22Rv1 (cell line): Measurements from ENCODE around the gene UCKL1.
"Not testable (repeated sequence)": the region's sequence is repeated elsewhere in the genome, so short reads cannot be mapped to it uniquely, and the experiment has no call there.

Experiments used
- H3K27ac ChIP-seq: fragments of 450-650 bp; 2 replicates; pipeline ENCODE4 v1.5.1; 2017
- ZFX ChIP-seq: fragments of 450-650 bp; IDR thresholded peaks from 2 replicates; pipeline ENCODE4 v1.6.1; 2017; ENCODE audit warnings: antibody characterized with exemption, borderline replicate concordance
- TF ChIP-seq, protein P1 (sequence below): fragments of 450-650 bp; IDR thresholded peaks from 2 replicates; pipeline ENCODE4 v1.5.1; 2017; ENCODE audit warnings: mild to moderate bottlenecking

Gene UCKL1

DNA sequence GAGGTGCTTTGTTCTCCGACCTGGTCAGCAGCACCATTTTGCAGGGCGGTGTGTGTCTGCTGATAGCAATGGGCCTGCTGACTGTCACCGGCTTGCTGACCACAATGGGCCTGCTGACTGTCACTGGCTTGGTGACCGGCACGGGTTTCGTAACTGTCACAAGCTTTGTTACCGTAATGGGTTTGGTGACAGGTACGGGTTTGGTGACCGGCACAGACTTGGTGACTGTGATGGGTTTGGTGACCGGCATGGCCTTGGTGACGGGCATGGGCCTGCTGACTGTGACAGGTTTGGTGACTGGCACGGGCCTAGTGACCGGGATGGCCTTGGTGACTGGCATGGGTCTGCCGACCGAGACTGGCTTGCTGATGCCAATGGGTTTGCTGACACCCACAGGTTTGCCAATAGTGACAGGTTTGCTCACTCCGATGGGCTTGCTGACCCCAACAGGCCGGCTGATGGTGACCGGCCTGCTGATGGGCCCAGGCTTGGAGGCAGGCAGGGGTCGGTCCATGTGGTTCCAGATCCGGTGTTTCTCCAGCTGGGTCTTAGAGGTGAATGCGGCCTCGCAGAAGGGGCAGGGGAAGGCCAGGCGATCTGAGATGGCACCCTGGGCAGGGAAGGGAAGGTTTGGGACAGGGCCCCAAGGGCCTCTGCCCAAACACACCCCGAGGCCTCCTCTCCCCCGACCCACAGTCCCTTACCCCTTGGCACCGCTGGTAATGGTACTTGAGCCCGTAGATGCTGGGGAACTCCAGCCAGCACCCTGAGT lies 10.1 kb upstream of the UCKL1 start:
- no peak overlapping the region for H3K27ac ChIP-seq
- TF ChIP-seq, protein P1, sequence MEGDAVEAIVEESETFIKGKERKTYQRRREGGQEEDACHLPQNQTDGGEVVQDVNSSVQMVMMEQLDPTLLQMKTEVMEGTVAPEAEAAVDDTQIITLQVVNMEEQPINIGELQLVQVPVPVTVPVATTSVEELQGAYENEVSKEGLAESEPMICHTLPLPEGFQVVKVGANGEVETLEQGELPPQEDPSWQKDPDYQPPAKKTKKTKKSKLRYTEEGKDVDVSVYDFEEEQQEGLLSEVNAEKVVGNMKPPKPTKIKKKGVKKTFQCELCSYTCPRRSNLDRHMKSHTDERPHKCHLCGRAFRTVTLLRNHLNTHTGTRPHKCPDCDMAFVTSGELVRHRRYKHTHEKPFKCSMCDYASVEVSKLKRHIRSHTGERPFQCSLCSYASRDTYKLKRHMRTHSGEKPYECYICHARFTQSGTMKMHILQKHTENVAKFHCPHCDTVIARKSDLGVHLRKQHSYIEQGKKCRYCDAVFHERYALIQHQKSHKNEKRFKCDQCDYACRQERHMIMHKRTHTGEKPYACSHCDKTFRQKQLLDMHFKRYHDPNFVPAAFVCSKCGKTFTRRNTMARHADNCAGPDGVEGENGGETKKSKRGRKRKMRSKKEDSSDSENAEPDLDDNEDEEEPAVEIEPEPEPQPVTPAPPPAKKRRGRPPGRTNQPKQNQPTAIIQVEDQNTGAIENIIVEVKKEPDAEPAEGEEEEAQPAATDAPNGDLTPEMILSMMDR: no peak
- TF ChIP-seq ZFX: no peak

DNA sequence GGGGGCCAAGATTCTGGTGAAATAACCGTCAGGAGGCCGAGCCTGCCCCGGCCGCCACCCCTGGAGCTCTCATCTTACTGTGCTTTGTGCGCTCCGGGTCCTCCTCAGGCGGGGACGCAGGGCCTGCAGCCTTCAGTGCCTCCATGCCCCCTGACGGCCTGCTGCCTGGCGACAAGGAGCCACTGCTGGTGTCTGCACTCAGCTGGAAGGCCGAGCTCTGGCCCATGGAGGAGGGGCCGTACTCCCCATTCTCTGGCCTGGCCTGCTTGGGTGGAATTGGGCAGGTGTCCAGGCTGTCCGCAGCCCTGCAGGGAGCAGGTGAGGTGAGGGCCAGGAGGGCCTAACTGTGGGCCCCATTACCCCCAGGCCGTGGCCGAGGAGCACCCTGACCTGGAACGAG lies 8.2 kb upstream of the UCKL1 start:
- no peak overlapping the region for H3K27ac ChIP-seq
- no peak for TF ChIP-seq ZFX
- TF ChIP-seq, protein P1: no peak

DNA sequence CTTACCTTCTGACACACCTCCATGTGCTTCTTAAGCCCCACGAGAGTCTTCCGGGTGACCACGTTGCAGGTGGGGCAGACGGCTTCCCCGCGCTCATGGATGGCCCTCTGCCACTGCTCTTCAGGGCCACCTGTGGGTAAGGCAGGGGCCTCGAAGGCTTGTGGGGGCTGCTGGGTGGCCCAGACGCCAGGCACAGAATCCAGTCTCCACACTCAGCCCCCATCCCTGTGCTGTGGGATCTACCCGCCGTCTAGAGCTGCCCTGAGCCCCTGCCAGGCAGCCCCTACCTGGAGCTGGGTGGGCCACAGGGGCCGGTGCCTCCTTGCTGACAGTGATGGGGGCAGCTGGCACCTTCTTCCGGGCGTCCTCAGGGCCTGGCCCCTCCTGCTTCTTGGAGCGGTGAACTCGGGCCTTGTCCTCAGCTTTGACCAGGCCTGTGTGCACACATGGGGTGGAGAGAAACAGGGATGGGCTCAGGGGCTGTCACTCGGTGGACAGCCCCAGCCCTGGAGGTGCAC lies 7.6 kb upstream of the UCKL1 start:
- TF ChIP-seq, protein P1: no peak
- no peak for TF ChIP-seq ZFX
- no peak overlapping the region for H3K27ac ChIP-seq

DNA sequence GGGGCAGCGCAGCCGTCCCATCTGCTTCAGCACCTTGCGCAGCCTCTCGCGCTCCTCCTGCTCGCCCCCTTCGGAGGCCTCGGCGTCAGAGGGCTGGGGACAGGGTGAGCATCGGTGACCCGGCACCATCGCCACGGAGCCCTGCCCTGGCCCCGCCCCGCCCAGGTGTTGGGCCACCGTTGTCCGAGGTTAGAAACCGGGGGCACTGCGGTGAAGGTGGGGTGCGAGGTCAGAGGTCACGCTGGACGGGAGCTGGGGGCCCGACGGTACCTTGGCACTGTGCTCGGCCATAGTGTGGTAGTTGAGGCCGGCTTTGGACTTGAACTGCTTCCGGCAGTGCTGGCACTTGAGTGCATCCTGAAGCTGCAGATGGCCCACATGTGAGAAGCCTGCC lies 7.1 kb upstream of the UCKL1 start:
- no peak overlapping the region for H3K27ac ChIP-seq
- TF ChIP-seq, protein P1: no peak
- no peak for TF ChIP-seq ZFX

DNA sequence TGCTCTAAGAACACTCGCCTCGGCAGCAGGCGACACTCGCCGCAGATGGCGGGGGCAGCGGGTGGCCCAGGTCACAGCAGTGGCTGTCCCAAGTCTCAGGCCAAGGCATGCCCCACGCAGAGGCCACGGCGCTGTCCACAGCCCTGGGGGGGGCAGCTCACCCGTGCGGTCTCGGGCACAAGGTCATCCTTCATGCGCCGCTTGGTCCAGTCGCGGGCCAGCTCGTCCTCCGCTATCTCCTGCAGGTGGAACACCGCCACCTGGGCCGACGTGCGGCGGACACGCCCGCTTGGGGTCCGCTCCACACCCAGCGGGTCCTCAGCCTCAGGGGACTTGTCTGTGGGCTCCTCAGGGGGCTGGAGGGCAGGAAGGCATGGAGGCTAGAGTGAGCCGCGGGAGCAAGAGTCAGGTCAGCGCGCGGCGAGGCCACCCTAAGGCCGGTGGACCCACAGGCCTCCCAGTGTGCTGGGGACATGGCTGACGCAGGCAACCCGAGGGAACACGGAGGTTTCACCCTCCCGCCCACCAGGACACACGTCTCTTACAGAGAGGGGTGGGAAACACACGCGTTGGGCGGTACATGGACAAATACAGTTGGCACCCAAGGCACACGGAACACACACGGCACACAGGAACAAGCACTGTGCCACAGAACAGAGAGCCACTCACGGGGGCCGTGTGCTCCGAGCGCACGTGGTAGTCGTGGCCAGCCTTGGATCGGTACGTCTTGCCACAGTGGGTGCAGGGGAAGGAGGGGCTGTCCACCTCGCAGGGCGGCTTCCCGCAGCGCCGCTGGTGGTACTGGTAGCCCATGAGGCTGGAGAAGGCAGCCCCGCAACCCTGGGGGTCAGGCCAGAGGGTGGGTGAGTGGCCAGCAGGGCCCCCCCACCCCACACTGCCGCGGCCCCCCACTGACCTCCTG lies 6.5 kb upstream of the UCKL1 start:
- no peak overlapping the region for H3K27ac ChIP-seq

DNA sequence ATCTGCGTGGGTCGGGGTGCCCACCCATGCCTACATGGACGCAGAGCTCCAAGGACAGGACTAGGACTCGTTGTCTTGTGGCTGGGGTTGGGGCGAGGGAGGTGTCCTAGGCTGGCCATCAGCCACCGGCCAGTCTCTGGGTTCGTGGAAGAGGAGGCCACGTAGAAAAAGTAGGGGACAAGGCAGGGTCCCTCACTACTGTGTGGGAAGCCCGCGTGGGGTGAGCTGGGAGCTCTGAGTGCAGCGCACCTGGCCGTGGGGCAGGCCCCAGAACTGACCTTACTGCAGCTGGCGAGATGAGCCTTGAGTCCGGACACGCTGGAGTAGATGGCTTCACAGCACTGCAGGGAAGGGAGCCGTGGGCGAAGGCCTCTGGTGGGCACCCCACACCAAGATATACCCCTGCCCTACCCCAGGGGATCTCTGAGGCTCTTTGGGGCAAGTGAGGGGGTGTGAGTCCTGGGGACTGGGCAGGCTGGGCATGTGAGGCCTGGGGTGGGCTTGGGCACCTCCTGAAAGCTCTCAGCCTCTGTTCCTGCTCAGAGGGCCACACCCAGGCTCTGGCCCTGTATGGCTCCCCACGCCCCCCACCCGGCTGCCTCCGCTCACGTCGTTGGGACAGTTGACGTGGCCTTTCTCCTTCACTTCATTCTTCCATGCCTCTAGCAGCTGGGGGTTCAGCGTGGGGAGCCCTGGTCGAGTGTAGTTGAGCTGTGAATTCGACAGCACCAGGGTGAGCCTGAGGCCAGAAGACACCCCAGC lies 5.6 kb upstream of the UCKL1 start:
- no peak overlapping the region for H3K27ac ChIP-seq
- TF ChIP-seq, protein P1: no peak
- no peak for TF ChIP-seq ZFX

More for the DNA sequence above, 6.5 kb upstream of the UCKL1 start:
- TF ChIP-seq, protein P1: no peak
- TF ChIP-seq ZFX: no peak

DNA sequence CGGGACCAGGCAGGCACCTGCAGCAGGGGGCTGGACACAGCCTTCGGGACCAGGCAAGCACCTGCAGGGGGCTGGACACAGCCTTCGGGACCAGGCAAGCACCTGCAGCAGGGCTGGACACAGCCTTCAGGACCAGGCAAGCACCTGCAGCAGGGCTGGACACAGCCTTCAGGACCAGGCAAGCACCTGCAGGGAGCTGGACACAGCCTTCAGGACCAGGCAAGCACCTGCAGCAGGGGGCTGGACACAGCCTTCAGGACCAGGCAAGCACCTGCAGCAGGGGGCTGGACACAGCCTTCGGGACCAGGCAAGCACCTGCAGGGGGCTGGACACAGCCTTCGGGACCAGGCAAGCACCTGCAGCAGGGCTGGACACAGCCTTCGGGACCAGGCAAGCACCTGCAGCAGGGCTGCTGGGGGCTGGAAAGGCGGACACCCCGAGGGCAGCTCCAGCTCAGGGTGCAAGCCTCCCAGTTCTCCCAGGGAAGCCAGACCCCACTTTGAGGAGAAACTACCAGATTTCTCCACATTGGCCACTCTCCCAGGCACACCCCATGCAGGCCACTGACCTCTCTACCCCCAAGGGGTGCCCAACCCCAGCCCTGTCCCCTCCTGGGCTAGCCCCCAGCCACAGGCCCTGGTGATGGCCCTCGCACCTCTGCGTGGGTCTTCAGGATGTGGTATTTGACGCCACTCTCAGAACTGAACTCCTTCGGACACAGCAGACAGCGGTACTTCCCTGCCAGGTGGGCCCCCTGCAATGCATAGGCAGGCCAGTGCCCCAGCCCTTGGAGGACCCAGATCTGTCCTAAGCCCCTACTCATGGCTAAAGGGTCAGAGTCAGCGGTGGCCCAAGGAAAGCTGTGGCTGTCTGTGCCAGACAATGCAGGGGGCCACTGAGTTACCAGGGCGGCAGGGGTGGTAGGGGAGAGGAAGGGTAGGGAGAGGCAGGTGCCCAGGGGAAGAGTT lies 4.7 kb upstream of the UCKL1 start:
- not testable (repeated sequence) for H3K27ac ChIP-seq
